ENCODE results near the gene SLC12A2. TPM values are rescaled to one million over a fixed set of nuclear protein-coding genes. Genes with fewer than 3 reads are reported as not detected.

The SLC12A2 gene
- total and polyA plus RNA-seq, 12 donors: 5.6 to 82.6 (median 52.9) TPM

- H3K36me3 ChIP-seq (replicated peaks in 1 of 2): no peaks in the 10 kb centered on the region
- peak overlapping the region; percentile 56 to 98 (median 82) for H3K4me3 ChIP-seq
- H3K9me3 ChIP-seq (replicated peaks in 1 of 3): no peaks in the 10 kb centered on the region
- 1 to 4% (median 2%) methylated on average over 22 to 71 of the region's 71 CpGs for WGBS, 4 donors
- DNase-seq: peak; percentile 34 to 65 (median 47)
- H3K27ac ChIP-seq: peak overlapping the region in 3 of 5 donors; percentile 85 to 97 (median 97)
- peaks cover 10 to 45% of the 10 kb centered on the region in 2 donors for H3K4me1 ChIP-seq (replicated peaks in 1 of 2)
- TF ChIP-seq POLR2A (IDR thresholded peaks at IDR 0.05) (peak in 1 of 2 donors; percentile 9), CTCF (IDR thresholded peaks at IDR 0.05) (no peak)
- no peaks in the 10 kb centered on the region for H3K27me3 ChIP-seq
- intact Hi-C loops (cut with DNase I): loop anchor here in 1 of 2 donors (10.0 kb wide), 1 partner anchor 200 kb away; no protein-coding TSS in a partner anchor
These were observed 932 bp downstream of the SLC12A2 start for GRCh38 chr5:128084228-128085167.

GRCh38 chr5:128085413-128085812, 1.8 kb downstream of the SLC12A2 start:
- WGBS, 4 donors: 31 to 53% (median 37%) methylated on average over 4 of the region's 4 CpGs
- Histone ChIP-seq H3K4me3 (peak overlapping the region in 2 of 4 donors; percentile 2 to 98), H3K4me1 (replicated peaks in 1 of 2) (peaks cover 10 to 38% of the 10 kb centered on the region in 2 donors), H3K9me3 (replicated peaks in 1 of 3) (no peaks in the 10 kb centered on the region), H3K27ac (no peak overlapping the region), H3K27me3 (no peaks in the 10 kb centered on the region), H3K36me3 (replicated peaks in 1 of 2) (no peaks in the 10 kb centered on the region)
- intact Hi-C loops (cut with DNase I): loop anchor here in 1 of 2 donors (10.0 kb wide), 1 partner anchor 201 kb away; no protein-coding TSS in a partner anchor
- DNase-seq: no peak
- TF ChIP-seq POLR2A (IDR thresholded peaks at IDR 0.05) (no peak), CTCF (IDR thresholded peaks at IDR 0.05) (no peak)

- Histone ChIP-seq H3K27ac (no peak overlapping the region), H3K9me3 (replicated peaks in 1 of 3) (no peaks in the 10 kb centered on the region), H3K4me1 (replicated peaks in 1 of 2) (peaks cover 0 to 2% of the 10 kb centered on the region in 2 donors), H3K36me3 (replicated peaks in 1 of 2) (no peaks in the 10 kb centered on the region), H3K27me3 (no peaks in the 10 kb centered on the region), H3K4me3 (no peak overlapping the region)
- intact Hi-C loops (cut with DNase I): no loop called here
- DNase-seq: no peak
- TF ChIP-seq POLR2A (IDR thresholded peaks at IDR 0.05) (no peak), CTCF (IDR thresholded peaks at IDR 0.05) (no peak)
These were observed 8.0 kb downstream of the SLC12A2 start for GRCh38 chr5:128091579-128091978.

GRCh38 chr5:128092144-128092543, 8.6 kb downstream of the SLC12A2 start:
- WGBS, 4 donors: 96 to 99% (median 97%) methylated on average over 4 of the region's 4 CpGs
- no peak for DNase-seq
- intact Hi-C loops (cut with DNase I): no loop called here
- Histone ChIP-seq H3K4me3 (no peak overlapping the region), H3K36me3 (replicated peaks in 1 of 2) (no peaks in the 10 kb centered on the region), H3K27me3 (no peaks in the 10 kb centered on the region), H3K27ac (no peak overlapping the region), H3K9me3 (replicated peaks in 1 of 3) (peaks cover 0 to 3% (median 0%) of the 10 kb centered on the region in 3 donors), H3K4me1 (replicated peaks in 1 of 2) (no peaks in the 10 kb centered on the region)
- TF ChIP-seq CTCF (IDR thresholded peaks at IDR 0.05) (no peak), POLR2A (IDR thresholded peaks at IDR 0.05) (no peak)
